NCI-H146 treated with DMSO at 0.1 percent for 48 hours (cell line): ENCODE results near the gene TRIM62.
"Not testable (repeated sequence)": the region's sequence is repeated elsewhere in the genome, so short reads cannot be mapped to it uniquely, and the experiment has no call there.

Experiments
- DNase-seq: peaks from one replicate; lab custom pipeline; 2025; ENCODE audit not compliant: unreplicated experiment; lab: John Stamatoyannopoulos, UW

TRIM62 gene

DNA sequence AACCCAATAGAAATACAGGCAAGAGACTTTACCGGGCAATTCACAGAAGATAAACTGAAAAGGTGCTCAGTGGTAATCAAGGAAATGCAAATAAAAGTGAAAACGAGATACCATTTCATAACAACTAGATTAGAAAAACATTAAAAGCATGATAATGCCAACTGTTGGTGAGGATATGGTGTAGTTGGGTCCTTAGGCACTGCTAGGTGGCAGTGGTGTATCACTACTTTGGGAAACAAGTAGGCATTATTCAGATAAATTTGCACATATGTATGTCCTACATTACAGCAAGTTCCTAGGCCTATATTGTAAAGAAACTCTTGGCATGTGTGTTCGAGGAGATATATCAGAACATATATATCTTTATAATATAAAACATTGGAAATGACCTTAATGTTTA, 69.9 kb downstream of the TRIM62 start:
- no peak for DNase-seq

- DNase-seq: no peak
Observed at GRCh38 chr1:33110477-33110876, 71.4 kb downstream of the TRIM62 start.

DNA sequence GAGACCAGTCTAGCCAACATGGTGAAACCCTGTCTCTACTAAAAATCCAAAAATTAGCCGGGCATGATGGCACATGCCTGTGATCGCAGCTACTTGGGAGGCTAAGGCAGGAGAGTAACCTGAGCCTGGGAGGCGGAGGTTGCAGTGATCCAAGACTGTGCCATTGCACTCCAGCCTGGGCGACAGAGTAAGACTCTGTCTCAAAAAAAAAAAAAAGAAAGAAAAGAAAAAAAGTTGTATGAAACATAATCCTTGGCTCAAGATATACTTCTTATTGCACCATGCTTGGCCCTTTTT, 81.8 kb downstream of the TRIM62 start:
- DNase-seq: not testable (repeated sequence)

- DNase-seq: no peak
Observed at GRCh38 chr1:33099290-33100118, 82.3 kb downstream of the TRIM62 start.

DNA sequence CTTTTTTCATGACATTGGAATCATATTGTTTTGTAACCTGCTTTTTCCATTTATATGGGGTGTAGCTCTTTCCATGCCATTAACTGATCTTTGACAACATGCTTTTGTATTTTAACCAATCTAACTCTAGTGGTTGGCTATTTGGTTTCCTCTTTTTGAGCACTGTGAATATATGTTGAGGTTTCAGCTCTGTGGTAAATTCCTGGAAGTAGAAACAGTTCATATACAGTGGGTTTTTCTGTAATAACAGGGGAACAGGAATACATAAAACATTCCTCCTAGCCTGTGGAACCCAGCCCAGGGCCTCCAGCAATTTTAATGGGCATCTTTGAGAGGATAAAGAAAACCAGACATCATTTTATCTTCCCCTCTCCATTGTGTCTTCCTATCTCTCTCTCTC, 83.5 kb downstream of the TRIM62 start:
- no peak for DNase-seq

DNA sequence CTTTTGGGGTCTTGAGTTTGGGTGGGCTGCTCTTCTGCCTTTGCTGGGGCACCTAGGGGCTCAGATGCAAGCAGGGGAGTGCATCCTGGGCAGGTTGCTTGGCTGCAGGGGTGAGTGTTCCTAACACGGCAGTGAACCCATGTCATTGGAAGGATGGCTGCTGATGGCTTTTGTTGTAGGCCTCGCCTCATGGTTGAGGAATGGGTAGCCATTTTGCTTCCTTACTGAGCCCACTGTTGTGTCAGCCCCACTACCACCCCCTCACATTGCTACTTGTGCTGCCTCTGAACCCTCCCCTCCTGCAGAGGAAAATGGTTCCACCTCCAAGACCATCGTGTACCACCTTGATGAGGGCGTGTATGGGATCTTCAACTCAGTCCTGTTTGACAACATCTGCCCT, 84.1 kb downstream of the TRIM62 start:
- no peak for DNase-seq

DNA sequence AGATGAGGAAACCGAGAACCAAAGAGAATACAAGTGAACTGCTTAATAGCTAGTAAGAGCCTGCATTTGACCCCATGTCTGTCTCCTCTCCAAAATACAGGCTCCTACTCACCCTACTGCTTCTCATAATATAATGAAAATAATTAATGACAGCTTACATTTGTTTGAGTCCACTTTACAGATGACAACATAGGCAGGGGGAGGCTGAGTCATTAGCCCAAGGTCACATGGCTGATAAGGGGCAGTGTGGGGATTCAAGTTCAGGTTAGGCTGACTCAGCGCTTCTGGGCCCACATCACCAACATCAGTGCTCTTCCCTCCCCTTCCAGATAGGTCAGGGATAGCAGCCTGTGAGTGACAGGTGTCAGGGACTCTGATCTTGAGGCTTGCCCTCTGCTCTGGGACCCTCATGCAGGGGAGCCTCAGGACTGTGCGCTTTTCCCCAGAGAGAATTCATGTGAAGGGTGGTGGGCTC, 84.7 kb downstream of the TRIM62 start:
- DNase-seq: no peak

GRCh38 chr1:33096363-33097005, 85.4 kb downstream of the TRIM62 start:
- DNase-seq: no peak
